Inflammatory macrophage treated with lipopolysaccharide for 1 hour (primary cell): ENCODE results near the gene IL17F.
"Not testable (repeated sequence)": the region's sequence is repeated elsewhere in the genome, so short reads cannot be mapped to it uniquely, and the experiment has no call there.

ENCODE experiments used
- DNase-seq, 2 donors: peaks; one replicate each; pipeline ENCODE4 v3.0.0-alpha.2; 2020 to 2022

IL17F gene

GRCh38 chr6:52243282-52243893, 912 bp downstream of the IL17F start:
- no peak for DNase-seq

DNA sequence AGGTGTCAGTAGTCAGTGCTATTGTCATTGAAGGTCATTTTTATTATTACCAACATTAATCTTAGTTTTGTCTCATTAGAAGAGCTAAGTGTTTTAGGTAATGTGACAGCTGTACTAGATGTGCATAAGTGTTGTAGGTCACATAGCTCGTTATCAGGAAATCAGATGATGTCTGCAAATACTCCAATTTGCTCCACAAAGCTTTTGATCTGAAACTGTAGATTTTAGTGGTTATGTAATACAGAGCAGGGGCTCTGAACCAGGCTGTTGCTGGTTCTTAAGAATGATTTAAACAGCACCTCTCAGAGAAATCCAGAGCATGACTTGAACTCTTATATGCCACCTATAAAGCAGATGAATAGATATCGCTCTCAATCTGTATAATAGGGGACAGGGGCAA, 2.5 kb downstream of the IL17F start:
- no peak for DNase-seq

DNA sequence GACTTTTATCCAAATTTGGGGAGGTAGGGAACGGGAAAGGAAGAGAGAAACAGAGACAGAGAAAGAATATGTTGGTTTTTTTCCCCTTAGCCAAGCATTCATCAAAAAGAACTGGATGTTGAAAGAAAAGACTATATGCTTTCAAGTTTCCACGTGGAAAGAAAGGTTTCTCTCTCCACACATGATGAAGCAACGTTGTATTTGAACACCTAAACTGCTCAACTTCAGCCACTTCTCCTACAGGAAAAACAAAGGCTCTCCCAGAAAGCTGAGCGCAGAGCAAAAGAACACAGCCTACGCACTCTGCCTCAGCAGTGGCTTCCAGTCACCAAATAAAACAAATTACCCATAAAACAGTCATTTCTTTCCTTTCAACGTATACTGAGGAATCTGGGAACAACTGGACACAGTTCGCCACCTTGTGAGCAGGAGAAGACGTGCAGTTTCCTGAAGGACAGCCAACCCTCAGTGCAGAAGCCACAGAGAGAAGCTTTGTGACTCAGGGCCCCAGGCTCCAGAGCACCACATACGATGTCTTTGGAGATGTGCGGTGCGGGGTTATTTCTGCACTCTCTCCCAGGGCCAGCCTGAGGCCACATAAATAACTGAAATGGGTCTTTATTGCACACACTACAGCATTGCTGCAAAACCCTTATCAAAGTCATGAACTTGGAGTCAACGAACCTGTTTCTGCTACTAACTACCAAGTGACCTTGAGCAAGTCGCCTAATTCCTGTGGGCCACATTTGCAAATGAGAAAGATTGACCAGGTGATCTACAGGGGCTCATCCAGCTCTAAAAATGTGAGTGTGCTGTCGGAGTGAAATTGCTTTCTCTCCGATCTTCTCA, 10.1 kb downstream of the IL17F start:
- no peak for DNase-seq

DNA sequence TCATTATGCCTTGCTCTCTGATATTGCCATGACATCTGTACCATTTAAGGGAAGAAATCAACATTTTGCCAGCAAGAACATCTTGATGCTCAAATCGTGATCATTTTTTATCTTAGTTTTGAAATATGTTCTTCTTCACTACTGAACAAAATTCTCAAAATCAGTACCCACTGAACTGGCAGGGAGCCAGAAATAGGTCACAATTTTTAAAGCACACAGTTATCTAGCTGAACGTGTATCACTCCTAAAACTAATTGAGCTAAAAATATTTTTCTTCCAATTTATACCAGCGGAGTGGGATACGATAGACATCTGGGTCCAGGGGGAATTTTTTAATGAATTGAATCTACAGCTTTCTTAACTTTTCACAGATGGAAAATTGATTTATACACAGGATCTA, 11.3 kb downstream of the IL17F start:
- DNase-seq, result no peak

DNA sequence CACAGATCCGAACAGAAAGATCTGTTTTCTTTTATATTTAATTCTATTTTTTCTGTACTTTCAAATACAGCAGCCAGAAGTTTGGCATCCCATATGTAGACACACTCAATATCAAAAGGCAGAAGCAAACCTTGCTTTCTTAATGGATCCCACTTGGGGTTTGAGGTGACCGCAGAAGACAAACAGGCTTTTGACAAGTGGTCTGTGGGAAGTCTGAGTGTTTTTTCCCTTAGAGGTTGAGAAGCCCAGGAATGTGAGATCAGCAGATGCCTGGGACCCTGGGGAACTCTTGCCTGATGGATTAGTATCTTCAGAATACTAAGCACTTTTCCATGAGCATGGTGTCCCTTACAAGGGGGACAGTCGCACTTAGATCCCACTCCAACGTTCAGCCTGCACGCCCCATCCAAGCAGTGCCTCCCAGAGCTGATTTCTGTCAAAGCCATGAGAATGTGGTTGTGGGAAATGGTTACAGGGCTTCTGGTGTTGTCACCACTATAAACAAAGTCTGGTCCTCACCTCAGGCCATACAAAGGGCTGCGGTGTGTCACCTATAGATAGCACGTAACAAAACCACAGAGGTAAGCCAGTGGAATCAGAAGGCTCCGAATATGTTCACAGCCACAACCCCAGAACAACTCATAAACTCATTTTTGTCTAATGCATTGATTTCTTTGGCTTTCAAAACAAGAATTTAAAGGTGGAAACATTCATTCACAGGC, 12.7 kb downstream of the IL17F start:
- no peak for DNase-seq

GRCh38 chr6:52230685-52231084, 13.6 kb downstream of the IL17F start:
- no peak for DNase-seq

DNA sequence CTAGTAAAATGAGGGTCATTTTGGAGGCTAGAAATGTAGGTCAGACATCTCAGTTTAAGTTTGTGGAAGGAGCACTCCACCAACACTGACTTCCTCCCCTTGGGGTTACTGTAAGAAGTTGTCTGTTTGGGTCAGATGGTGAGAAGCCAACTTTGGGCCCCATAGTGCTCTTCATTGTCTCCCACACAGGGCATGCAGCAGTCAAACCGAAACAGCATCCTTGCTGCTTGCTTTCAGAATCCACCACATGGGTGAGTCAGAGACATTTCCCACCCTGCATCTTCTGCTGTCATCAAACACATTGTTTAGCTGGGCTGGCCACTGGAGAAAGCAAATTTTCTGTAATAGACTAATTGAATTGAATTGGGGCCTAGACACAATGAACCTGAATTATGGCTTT, 16.8 kb downstream of the IL17F start:
- no peak for DNase-seq

GRCh38 chr6:52221302-52221701, 23.0 kb downstream of the IL17F start:
- no peak for DNase-seq

- no peak for DNase-seq
These were observed 26.5 kb downstream of the IL17F start for GRCh38 chr6:52217761-52218160.

DNA sequence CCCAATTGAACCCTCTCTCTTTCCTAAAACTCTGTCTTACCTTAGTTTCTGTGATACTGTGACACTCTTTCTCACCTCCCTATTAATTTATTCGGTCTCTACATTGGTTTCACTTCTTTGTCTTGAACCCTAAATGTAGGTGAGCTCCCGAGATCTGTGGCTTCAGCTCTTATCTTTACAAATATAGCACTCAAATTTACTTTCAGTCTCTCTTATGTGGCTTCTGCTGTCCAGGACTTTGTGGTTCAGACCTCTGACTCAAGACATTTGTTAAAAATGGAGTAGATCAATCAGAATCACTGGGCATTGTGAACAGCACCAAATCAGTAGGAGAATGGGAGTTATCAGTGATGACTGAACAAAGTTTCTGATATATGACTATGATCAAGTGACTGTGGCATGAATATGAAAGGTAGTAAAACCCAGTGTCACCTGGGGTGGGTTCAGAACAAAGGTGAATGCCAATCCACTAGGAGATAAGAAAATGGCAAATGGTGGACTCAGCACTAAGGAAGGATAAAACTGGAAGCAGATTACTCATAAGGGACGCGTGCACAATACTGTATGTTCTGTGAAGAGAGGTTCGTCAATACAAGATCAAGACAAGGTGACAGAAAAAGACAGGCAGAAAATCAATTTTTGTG, 27.2 kb downstream of the IL17F start:
- DNase-seq, result no peak

- no peak for DNase-seq
These were observed 28.5 kb downstream of the IL17F start for GRCh38 chr6:52215787-52216186.

- no peak for DNase-seq
These were observed 31.2 kb downstream of the IL17F start for GRCh38 chr6:52213127-52213526.

GRCh38 chr6:52210227-52210626, 34.1 kb downstream of the IL17F start:
- DNase-seq, result no peak

GRCh38 chr6:52209770-52210169, 34.5 kb downstream of the IL17F start:
- no peak for DNase-seq

GRCh38 chr6:52208612-52209011, 35.7 kb downstream of the IL17F start:
- DNase-seq, result no peak

- no peak for DNase-seq
These were observed 37.2 kb downstream of the IL17F start for GRCh38 chr6:52207066-52207465.

DNA sequence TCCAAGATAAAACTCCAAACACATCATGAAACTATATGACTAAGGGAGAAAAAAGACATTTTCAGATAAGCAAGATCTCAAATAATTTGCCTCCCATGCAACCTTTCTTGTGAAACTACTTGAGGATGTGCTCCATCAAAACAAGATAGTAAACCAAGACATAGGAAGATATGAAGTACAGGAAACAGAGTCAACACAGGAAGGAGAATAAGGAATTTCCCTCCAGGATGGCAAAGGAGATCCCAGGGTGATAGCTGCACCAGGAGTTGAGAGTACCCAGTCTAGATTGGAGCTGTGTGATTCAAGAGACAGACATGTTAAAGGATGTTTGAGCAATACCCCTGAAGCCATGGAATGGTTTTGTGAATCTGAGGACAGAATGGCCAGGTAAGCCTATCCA, 42.8 kb downstream of the IL17F start:
- DNase-seq, result no peak

DNA sequence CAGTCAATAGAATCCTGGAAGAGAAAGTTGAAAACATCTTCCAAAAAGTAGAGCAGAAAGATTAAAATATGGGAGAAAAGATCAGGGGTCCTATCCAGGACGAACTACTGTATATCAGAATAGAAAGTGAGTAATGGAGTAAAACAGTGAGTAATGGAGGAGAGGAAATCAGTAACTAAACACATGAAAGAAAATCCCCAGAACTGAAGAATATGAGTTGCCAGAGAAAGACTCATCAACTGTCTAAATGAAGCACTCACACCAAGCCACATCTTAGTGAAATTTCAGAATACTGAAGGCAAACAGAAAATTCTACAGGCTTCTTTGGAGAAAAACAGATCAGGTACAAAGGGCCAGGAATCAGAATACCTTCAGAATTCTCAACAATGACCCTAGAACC, 43.3 kb downstream of the IL17F start:
- no peak for DNase-seq

DNA sequence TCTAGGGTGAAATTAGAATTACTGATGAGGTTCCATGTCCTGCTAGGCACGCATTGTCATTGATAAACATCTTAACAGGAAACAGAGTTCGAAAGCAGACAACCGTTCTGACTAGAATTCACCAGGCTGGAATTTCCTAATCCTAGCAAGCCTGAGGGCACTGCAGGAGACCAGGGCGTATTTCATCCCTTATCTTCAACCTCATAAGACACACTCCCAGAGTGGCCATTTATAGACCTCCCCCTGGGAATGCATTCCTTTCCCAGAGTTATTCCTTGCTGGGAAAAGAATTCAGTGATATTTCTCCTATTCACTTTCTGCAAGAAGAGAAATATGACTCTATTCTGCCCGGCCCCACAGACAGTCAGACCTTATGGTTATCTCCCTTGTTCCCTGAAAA, 44.2 kb downstream of the IL17F start:
- not testable (repeated sequence) for DNase-seq

DNA sequence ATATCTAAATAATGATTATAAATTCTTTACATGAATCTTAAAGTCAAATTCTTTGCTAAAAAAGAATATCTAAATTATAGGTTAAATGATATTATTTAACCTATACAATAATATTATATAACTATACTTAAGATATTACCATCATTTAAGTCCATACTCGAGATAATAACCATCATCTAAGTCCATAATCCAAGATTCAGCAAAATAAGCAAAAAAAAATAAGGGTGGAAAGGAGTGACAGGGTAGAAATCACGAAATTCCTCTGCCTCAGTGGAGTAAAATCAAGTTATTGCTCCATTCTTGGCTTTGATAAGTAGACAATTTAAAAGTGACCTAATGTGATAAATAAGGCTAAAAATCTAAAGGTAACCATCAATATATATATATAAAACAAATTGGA, 48.4 kb downstream of the IL17F start:
- no peak for DNase-seq

- no peak for DNase-seq
These were observed 52.5 kb downstream of the IL17F start for GRCh38 chr6:52191824-52192223.

GRCh38 chr6:52190409-52190808, 53.9 kb downstream of the IL17F start:
- no peak for DNase-seq

DNA sequence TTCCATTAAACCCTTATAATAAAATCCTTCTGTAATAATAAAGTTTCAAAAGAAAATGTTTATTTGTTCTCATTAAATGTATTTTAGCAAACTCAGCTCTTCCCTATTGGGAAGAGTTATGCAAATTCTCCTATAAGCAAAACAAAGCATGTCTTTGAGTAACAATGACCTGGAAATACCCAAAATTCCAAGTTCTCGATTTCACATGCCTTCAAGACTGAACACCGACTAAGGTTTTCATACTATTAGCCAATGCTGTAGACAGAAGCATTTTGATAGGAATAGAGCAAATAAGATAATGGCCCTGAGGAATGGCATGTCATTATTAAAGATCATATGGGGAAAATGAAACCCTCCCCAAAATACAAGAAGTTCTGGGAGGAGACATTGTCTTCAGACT, 54.3 kb downstream of the IL17F start:
- DNase-seq, result no peak

DNA sequence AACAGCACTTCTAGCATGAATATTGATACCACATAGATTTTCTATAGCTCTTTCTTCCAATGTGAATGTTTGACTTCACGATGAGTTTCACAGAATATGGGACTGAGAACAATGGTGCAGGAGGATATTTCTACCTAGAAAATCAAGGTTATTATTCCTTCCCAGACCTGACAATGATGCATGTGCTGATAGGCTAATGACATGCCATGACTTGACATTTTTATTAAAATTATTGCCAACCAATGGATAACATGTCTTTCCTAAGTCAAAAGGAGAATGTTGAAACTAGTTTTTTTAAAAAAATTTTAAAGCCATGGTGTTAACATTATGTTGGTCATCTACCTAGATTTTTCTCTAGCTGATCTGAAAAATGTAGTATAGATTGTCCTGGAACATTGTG, 57.2 kb downstream of the IL17F start:
- no peak for DNase-seq
